Naive thymus-derived CD4-positive, alpha-beta T cell (primary cell): ENCODE results near the gene CPSF6. TPM values are rescaled to one million over a fixed set of nuclear protein-coding genes. Genes with fewer than 3 reads are reported as not detected.

Source experiments
- microRNA-seq: library from miRNA; unstranded; fragments of <30 nt; microRNA quantifications from one replicate; pipeline ENCODE4 v1.2.0, GENCODE V29; 2022; ENCODE audit warnings: borderline microRNAs expressed
- polyA plus RNA-seq, 2 donors: library from polyadenylated mRNA; unstranded; fragments of 300-500 nt; fragmentation: Illumina TruSeq; gene quantifications; one replicate each; pipeline ENCODE4 v1.2.3, GENCODE V29; 2021
- total RNA-seq, 6 experiments: library from RNA in 5 of 6; stranded (reverse) in 5 of 6; gene quantifications; 1 replicate in 5 of 6; 2 replicates in 1 of 6; pipeline ENCODE4 v1.2.3 and lab custom pipeline; 2021 to 2026

The CPSF6 gene
- total and polyA plus RNA-seq, 7 experiments from 2014 or later, result 33.2 to 127 (median 90.7) TPM

Small RNAs within 50 kb of the gene (microRNA-seq; reads per million reads assigned to microRNA genes)
- not detected for gene MIR1279

Other genes with a start within 250 kb of the CPSF6 start
- gene LYZ, start 108.8 kb downstream of the CPSF6 start, total RNA-seq, result 1,000 to 10,000 TPM in 1 of 5 experiments, 100 to 1,000 TPM in 1, 10 to 100 TPM in 2, 1 to 10 TPM in 1; 1.1 to 2,445 (median 48.5) TPM
- gene LYZ, start 108.8 kb downstream of the CPSF6 start, polyA plus RNA-seq, result 1 to 10 TPM; 1.7 to 5.7 TPM
- 10 to 100 TPM; 16.5 to 34.9 (median 21.4) TPM for gene YEATS4, start 120.2 kb downstream of the CPSF6 start, total RNA-seq
- gene YEATS4, start 120.2 kb downstream of the CPSF6 start, polyA plus RNA-seq, result 10 to 100 TPM; 55.4 to 61.0 TPM
- 10 to 100 TPM; 17.5 to 30.1 (median 24.0) TPM for gene FRS2, start 230.8 kb downstream of the CPSF6 start, total RNA-seq
- 10 to 100 TPM; 11.0 to 14.9 TPM for gene FRS2, start 230.8 kb downstream of the CPSF6 start, polyA plus RNA-seq